Brain microvascular endothelial cell (primary cell): ENCODE data around the gene CBLB.

Experiments used
- DNase-seq: peaks from one replicate; pipeline ENCODE4 v3.0.0-alpha.2; 2020
- H3K27ac ChIP-seq: fragments of 250-450 bp; sonication (Bioruptor Pico); 2 replicates; pipeline ENCODE4 v1.5.1; 2020; ENCODE audit warnings: mild to moderate bottlenecking, moderate library complexity
- H3K27me3 ChIP-seq: fragments of 250-450 bp; sonication (Bioruptor Pico); replicated peaks from 2 replicates; pipeline ENCODE4 v1.5.1; 2020; ENCODE audit warnings: mild to moderate bottlenecking
- H3K36me3 ChIP-seq: fragments of 250-450 bp; sonication (Bioruptor Pico); replicated peaks from 2 replicates; pipeline ENCODE4 v1.5.1; 2020; ENCODE audit warnings: mild to moderate bottlenecking
- H3K4me3 ChIP-seq: 2 replicates; pipeline ENCODE4 v1.5.1; 2011; ENCODE audit warnings: low read depth, mild to moderate bottlenecking, control low read depth, low read length, moderate library complexity
- CTCF ChIP-seq: IDR thresholded peaks from 2 replicates; pipeline ENCODE4 v1.5.1; 2011; ENCODE audit warnings: low read depth, mild to moderate bottlenecking, moderate library complexity, low read length, control low read depth, inconsistent platforms; ENCODE audit errors: missing control alignments
- in situ Hi-C: cut with HindIII; loops from 2 replicates; pipeline ENCODE4 v1.10.0; 2017; ENCODE audit warnings: low sequenced_read_pairs, low pct_ligation_motif_present

The CBLB gene

DNA sequence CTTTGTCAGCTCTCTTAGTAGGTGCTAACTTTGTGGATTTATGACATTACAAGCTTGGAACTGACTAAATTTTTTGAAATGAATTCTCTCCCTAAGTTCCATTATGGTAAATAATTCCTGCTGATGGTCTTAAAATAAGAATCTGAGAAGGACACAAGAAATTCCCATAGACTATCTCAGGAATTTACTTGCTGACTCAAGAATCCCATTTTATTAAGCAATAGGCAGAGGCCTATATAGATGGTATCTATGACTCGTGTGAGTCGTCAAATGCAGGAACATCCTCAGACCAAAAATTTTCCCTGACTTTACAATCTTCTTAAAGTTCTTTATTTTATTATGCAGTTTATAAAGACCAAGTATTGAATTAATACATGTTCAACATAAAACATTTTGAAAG is 30.7 kb upstream of the CBLB start:
- Histone ChIP-seq H3K27ac (no peak overlapping the region), H3K36me3 (no peaks in the 10 kb centered on the region), H3K4me3 (no peak overlapping the region), H3K27me3 (no peaks in the 10 kb centered on the region)
- DNase-seq, result no peak
- TF ChIP-seq CTCF, result no peak
- in situ Hi-C loops, result no loop called here

- no peak for DNase-seq
- no peak overlapping the region for H3K27ac ChIP-seq
- in situ Hi-C loops, result no loop called here
- H3K36me3 ChIP-seq, result no peaks in the 10 kb centered on the region
- no peaks in the 10 kb centered on the region for H3K27me3 ChIP-seq
- H3K4me3 ChIP-seq, result no peak overlapping the region
- TF ChIP-seq CTCF, result no peak
Measured at GRCh38 chr3:105891101-105891500, 22.3 kb upstream of the CBLB start.

GRCh38 chr3:105888621-105889579 is 20.1 kb upstream of the CBLB start:
- no peak overlapping the region for H3K27ac ChIP-seq
- no peaks in the 10 kb centered on the region for H3K36me3 ChIP-seq
- no peaks in the 10 kb centered on the region for H3K27me3 ChIP-seq
- H3K4me3 ChIP-seq, result no peak overlapping the region
- TF ChIP-seq CTCF, result no peak
- in situ Hi-C loops, result no loop called here
- DNase-seq, result no peak

- no peak for TF ChIP-seq CTCF
- in situ Hi-C loops, result no loop called here
- Histone ChIP-seq H3K4me3 (no peak overlapping the region), H3K27me3 (no peaks in the 10 kb centered on the region), H3K36me3 (no peaks in the 10 kb centered on the region), H3K27ac (no peak overlapping the region)
- no peak for DNase-seq
Measured at GRCh38 chr3:105885256-105885655, 16.4 kb upstream of the CBLB start.

- DNase-seq, result no peak
- no peak for TF ChIP-seq CTCF
- no peaks in the 10 kb centered on the region for H3K27me3 ChIP-seq
- no peak overlapping the region for H3K27ac ChIP-seq
- no peak overlapping the region for H3K4me3 ChIP-seq
- in situ Hi-C loops, result no loop called here
- no peaks in the 10 kb centered on the region for H3K36me3 ChIP-seq
Measured at GRCh38 chr3:105883798-105884377, 15.1 kb upstream of the CBLB start.
